ENCODE measurements around the gene CSTB. TPM values are rescaled to one million over a fixed set of nuclear protein-coding genes. Genes with fewer than 3 reads are reported as not detected.
"Not testable (repeated sequence)": the region's sequence is repeated elsewhere in the genome, so short reads cannot be mapped to it uniquely, and the experiment has no call there.

Gene CSTB, protein sequence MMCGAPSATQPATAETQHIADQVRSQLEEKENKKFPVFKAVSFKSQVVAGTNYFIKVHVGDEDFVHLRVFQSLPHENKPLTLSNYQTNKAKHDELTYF
- 68.2 TPM for total RNA-seq

DNA sequence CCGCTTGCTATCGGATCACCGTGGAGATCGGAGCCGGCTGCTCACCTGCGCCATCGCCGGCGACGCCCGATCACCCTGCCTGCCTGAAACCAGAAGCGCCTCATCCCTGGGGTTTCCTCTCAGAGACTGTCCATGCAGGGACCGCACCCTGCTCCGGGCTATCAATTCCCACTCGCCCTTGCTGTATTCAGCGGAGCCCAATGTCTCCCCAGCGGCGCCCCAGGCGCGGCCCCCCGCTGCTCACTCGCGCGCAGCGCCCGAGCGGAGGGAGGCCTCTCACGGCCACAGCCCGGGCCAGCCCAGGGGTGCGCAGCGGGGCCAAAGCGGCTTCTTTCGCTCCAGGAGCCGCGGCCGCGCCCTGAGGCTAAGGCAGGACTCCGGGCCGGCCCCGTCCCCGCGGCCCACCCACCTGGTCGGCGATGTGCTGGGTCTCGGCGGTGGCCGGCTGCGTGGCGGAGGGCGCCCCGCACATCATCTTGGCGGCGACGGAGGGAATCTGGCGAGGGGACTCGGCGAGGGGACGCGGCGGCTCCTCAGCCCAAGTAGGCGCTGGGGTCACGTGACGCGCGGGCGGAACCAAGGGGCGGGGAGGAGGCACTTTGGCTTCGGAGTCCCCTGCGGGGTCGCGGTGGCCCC, at the start of gene CSTB:
CSTB (minus strand) TSS at position 514 of the 636 bp plus-strand sequence; CDS start at position 475, 39 bp downstream.
- peak; percentile 78 for DNase-seq (ENCODE audit: low spot score)

DNA sequence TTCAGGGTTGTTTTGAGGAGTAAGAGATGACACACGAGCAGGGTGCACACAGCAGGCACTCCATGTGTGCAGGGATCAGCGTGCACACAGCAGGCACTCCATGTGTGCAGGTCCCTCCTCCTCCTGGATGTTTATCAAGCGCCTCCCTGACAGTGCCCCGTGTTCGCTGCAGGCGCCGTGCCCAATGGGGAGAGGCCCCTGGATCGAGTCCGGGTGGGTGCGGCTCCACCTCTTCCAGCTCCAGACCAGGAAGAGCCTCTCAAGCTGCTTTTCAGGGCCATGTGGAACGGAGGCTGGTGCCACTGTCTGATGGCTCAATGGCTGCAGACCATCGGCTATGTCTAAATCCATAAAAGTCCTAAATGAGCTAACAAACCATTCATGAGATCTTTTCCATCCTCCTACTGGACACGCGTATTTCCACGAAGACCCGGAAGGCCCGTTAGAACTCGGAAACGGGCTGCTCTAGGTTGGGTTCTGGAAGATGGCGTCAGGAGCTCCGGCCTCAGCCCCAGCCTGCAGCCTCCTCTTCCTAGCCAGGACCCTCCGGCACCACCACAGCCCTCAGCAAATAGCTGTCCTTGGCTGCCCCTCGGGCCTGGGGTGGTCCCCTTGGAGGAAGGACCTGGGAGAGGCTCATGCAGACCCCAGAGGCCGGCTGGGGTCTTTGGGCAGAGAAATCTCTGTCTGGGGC, 49.3 kb upstream of the CSTB start:
- DNase-seq (ENCODE audit: low spot score), result no peak

DNA sequence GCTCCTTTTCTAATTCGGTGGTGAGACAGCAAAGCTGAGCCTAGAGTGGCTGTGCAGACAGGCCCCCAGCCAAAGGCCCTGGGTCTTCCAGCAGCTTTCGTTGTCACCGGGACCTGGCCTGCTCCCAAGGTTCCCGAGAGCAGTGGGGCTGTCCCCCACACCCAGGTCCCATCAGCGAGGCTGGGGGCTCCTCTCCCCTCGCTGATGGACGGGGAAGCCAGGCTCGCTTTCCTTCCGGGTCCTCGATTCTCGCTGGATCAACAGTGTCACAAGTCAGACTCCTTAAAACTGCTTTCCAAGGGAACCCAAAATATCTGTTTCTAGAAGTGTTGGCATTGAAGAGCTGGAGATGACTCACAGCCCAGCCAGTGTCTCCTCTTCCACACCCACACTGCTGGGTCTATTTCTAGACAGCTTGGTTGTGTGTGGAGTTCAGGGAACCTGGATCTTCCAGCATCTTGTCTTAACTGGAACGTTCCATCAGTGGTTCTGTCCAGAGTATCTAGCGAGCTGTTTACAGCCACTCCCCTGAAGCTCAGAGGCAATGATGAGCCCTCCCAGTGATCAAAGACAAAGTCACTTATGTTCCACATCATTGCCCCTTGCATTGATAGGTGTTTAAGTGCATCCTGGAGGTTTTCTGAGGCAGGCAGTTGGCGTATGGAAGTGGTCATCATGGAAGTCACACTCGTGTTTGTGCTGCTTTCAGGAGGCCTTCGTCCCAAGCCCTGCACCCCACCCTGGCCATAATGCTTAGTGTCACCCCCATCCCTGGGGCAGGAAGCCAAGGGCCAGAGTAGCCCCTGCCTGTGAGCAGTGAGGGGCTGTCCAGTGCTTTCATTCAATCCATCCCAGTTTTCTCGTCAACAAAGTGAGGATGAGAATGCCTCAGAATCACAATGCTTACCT, 48.5 kb upstream of the CSTB start:
- DNase-seq (ENCODE audit: low spot score), result no peak

DNA sequence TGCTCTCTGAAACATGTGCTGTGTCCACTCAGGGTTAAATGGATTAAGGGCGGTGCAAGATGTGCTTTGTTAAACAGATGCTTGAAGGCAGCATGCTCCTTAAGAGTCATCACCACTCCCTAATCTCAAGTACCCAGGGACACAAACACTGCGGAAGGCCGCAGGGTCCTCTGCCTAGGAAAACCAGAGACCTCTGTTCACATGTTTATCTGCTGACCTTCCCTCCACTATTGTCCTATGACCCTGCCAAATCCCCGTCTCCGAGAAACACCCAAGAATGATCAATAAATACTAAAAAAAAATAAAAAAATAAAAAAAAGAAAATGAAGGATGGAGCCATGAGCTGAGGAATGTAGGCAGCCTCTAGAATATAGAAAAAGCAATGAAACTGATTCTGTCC, 46.6 kb upstream of the CSTB start:
- not testable (repeated sequence) for DNase-seq (ENCODE audit: low spot score)

DNA sequence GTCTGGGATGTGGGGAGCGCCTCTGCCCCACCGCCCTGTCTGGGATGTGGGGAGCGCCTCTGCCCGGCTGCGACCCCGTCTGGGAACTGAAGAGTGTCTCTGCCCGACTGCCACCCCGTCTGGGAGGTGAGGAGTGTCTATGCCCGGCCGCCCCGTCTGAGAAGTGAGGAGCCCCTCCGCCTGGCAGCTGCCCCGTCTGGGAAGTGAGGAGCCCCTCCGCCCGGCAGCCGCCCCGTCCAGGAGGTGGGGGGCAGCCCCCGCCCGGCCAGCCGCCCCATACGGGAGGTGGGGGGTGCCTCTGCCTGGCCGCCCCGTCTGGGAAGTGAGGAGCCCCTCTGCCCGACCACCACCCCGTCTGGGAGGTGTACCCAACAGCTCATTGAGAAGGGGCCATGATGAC, 46.1 kb upstream of the CSTB start:
- DNase-seq (ENCODE audit: low spot score), result not testable (repeated sequence)

DNA sequence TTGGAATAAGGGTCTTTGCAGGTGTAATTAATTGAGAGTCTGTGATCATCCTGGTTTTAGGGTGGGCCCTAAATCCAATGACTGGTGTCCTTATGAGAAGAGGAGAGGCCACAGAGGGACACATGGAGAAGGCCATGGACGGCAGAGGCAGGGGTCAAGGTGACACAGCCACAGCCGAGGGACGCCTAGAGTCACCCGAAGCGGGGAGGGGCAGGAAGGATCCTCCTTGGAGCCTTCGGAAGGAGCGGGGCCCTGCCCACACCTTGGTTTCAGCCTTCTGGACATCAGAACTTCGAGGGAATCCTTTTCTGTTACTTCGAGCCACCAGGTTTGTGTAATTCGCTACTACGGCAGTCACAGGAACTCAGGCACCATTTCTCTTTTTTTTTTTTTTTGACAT, 44.4 kb upstream of the CSTB start:
- DNase-seq (ENCODE audit: low spot score), result no peak

DNA sequence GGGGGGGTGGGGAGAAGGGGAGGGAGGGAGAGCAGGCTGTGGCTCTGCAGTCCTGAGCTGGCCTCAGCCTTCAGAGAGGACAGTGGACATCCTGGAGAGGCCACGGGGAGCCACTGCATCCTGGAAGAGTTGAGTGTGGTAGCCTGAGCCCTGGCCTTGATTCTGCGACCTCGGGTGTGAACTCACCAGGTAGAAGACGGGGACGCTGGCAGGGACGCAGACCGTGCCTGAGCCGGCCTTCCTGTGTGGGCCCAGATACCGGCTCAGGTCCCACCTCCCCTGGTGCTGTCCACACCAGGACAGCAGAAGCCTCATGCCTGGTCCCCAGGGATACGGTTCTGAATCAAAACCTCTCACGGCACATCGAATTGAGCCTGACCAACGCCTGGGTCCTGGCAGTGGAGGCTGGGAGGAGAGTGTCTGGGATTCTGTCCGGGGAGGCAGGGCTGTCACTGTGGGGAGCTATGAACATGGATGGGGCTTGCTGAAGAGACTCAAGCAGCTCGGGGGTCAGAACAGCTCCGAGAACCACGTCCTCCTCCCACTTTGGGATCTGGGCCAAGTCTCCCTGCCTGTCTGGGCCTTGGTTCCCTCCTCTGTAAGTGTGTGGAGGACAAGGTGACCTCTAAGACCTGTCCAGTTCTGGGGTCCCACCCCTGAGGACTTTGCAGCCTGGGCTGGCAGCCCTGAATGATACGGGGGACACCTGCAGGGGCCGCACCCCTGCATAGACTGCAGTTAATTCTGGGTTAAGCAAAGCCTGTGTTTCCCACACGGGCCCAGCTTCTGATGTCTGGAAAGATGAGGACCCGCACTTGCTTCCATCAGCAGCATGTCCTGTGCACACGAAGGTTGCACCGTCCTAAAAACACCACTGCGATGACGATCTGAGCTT, 43.6 kb upstream of the CSTB start:
- DNase-seq (ENCODE audit: low spot score), result no peak

DNA sequence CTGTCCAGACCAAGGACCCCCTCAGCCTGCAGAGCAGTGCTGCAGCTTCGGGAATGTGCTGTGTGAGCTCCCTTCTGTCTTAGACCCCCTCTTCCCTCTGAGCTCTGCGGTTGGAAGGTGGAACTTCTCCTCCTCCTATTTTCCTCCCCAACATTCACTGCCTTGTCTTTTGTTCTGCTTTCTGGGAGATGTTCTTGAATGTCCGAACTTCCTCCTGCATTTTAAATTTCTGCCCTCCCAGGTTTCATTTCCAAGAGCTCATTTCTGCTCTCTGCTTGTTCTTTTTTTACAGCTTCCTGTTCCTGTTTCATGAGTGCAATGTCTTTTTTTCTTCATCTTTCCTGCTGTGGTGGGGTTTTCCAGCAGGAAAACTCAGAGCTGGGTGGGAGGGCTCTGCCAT, 42.6 kb upstream of the CSTB start:
- no peak for DNase-seq (ENCODE audit: low spot score)

DNA sequence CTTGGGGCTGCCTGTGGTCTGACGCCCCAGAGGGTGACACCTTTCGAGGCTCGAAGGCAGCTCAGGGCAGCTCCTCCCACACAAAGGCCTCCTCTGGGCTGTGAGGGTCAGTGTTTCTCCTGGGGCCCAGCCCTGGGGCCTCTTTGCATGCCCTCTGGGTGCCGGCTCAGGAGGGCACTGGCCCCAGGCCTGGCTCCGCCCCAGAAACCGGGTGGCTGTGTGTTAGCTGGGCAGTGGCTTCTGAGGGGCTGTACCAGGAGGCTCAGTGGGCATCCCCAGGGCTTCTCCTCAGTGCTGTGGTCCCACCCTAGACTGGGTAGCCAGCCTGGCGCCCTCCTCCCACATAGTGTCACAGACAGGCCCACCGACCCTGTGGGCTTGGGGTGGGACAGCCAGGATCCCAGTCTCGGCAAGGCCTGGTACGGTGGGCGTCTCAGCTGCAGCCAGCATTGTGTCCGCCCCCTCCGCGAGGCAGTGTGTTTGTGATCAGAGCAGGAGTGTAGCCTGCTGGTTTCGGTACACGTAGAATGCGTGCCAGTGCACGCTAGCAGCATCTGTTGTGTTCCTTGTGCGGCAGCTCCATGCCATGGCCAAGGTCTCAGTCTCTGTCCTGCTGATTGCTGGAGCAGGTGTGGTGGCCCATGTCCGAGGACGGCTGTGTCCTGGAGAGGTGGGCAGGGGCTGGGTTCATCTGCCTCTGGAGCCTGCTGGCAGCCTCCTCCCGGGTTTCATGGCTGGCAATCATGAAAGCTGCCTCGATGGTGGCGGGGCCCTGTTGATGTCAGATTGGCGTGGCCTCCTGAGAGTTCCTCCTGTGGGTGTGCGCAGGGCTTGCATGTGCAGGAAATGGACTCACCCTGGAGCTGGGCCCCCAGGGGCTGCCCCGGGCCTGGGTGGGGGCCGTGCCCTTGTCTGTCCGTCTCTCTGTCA, 41.3 kb upstream of the CSTB start:
- no peak for DNase-seq (ENCODE audit: low spot score)

DNA sequence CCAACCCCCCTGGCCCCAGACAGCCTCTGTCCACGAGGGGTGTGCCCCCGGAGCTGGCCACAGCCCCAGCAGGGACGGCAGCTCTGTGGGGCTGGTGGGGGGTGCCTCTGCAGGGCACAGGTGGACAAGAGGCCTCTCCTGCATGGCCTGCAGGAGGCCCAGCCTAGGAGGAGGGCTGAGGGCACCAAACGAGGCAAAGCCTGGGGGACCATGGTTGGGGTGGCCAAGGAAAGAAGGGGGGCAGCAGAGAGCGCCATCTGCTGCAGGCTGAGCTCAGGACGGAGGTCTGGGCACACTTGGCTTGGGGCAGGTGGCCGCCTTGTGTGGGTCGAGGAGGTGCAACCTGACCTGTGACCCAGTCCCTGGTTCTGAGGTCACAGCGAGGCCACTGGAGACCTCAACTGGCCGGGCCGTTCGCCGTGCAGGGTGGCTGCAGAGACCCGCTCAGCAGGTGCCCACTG, 40.5 kb upstream of the CSTB start:
- no peak for DNase-seq (ENCODE audit: low spot score)

DNA sequence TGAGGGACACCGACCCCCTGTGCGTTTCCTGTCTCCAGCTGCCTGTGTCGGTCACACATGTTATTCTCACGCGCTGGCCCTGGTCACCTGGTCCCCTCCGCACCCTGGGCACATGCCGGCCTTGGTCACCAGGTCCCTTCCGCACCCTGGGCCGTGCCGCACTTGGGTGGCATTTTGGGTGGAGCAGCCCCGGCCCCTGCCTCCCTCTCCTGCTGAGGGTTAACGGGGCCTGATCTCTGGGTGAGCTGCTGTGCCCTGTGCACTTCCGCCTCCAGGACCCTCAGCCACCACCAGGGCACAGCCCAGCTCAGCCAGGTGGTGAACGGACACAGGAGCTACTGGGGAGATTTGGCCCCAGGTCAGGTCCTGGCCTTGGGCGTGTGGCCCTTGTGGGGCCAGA, 39.9 kb upstream of the CSTB start:
- no peak for DNase-seq (ENCODE audit: low spot score)

DNA sequence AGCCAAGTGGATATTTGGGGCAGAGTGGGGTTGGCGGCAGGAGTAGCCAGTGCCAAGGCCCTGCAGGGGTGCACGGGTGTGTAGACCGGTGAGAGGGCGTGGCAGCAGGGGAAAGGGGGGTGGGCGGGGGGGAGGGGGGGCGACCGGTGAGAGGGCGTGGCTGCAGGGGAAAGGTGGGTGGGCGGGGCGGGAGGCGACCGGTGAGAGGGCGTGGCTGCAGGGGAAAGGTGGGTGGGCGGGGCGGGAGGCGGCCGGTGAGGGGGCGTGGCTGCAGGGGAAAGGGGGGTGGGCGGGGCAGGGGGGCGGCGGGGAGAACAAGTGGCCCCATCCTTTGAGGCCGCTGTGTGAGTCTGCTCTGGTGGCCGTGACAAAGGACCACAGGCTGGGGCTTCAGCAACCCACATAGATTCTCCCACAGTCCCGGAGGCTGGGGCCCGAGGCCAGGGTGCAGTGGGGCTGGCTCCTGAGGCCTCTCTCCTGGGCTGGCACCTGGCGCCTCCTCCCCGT, 39.1 kb upstream of the CSTB start:
- no peak for DNase-seq (ENCODE audit: low spot score)

DNA sequence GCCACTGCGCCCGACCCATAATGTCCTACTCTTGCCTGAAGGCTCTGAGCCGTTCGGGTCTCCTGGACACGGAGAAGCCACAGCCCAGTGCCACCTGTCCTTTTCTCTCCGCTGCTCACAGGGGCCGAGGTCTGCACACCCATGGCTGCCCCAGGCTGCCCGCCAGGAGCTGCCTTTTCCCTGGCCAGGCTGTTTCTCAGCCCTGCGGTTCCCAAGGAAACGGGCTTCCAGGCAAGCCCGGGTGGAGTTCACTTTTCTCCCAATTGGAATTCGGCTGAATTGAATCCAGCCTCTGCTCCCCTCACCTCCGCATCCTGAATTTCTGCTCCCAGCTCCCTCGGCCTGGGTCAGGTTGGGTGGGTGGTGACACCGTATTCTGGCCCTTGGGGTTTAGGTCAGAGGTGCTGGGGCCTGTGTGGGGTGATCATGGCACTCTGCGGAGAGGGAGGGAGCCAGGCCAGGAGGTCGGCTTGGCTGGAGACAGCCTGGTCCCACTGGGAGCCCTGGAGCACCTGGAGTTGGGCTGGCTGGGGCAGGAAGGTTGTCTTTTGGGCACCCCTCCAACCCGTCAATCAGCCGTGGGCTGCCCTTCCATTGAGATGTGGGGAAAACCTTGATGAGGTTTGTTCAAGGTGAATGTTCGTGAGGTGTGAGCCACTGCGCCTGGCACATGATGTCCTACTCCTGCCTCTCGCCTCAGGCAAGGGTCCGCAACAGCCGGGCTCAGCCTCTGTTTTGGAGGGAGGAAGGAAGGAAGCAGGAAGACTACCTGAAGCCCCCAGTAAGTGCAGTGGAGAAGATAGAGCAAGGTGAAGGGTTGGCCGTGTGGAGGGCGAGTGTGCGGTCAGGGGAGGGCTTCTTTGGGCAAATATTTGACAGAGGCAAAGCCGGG, 38.4 kb upstream of the CSTB start:
- DNase-seq (ENCODE audit: low spot score), result no peak

DNA sequence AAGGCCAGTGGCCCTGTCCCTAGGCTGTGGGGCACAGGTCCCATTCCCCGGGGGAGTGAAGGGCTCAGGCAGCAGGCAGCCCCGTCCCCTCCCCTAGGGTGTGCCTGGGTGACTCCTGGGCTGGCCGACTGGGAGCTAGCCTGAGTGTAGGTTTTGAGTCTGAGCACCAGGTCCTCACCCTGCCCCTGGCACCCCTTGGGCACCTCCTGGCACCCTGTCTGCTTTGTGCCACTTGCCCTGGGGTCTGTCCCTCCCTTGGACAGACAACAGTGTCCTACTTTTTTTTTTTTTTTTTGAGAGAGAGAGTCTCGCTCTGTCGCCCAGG, 37.5 kb upstream of the CSTB start:
- DNase-seq (ENCODE audit: low spot score), result no peak

DNA sequence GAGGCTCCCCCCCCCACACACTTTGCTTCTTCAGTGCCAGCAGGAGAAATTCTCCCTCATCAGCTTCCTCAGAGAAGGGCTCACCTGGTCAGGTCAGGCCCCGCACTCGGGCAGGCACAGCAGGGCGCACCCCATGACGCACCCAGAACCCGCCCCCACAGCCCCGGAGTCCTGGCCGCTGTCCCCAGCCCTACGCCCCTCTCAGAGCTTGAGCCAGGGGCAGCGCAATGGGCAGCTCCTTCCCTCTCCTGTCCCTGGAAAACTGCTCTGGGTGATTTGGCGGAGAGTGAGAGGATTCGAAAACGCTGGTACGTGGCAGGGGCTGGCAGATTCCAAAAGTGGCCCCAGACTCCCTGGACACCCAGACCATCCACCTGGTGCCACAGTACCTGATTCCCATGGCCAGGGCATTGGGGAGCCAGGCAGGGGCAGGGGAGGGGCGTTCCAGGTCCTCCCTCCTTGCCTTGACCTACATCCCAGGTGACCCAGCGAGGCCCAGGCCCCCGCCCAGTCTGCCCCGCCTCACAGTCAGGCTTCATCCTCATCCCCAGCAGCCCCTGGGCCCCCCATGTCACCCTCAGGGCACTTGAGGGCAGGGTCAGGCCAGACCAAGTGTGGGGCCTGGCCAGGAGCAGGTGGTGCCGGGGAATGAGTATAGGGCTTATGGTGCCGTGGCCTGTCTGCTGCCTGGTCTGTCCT, 37.0 kb upstream of the CSTB start:
- no peak for DNase-seq (ENCODE audit: low spot score)

DNA sequence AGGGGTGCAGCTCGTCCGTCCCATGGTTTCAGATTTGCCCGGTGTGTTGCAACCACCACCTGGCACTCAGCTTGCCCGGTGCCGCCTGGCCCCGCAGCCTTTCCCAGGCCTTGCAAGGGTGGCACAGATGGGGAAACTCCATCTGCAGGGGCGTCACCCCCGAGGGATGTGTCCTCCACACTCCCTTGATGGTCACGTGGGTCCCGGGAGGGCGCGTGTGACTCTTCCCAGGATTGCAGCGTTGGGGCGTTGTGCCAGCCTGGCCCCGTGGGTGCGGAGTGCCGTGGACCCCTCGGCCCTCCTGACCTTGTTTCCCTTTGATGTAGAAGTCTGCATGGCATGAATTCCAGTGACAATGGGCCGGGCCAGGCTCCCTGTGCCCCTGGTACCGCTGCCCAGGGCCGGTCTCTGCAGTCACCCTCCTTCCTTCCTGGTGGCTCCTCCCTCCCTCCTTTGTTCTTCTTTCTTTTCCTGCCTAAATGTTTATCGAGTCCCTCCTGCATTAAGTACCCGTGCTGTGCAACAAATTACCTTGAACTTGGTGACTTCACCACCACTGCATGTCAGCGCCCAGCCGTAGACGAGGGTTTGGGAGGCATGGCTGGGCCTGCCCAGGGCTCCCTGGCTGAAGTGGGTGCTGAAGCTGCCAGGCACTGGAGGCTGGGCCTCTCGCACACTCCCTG, 36.2 kb upstream of the CSTB start:
- no peak for DNase-seq (ENCODE audit: low spot score)

DNA sequence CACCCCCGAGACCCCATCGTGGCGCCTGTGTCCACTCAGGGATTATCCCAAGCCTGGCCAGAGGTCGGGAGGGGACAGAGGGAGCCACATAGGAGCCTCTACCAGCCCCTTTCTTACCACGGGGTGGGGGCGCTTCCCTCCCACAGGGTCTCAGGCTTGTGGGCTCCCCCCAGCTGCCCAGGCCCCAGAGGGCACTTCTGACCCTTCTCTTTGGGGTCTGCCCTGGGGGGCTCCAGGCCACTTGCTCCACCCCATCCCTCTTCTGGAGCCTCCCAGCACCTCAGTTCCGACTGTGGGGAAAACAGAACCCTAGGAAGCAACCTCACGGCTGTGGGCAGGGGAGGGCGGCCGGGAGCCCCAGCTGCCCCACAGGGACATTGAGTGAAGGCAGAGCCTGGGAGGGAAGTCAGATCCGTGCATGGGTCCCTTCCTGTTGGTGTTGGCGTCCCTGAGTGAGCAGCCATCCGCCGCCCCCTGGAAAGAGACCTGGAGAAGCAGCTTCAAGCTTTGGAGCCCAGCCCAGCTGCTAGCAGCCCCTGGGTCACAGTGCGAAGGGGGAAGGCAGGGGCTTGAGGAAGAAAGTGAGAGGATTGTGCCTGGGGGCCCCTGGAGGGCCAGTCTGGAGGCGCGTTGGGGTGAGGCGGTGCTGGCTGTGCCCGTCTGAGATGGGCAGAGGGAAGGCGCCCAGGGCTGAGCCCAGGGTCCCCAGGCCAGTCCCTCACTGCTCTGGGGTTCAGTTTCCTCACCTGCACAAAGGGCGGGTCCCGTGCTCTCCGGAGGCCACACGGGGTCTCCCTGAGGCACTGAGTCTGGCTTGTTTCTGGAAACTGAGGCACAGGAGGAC, 35.4 kb upstream of the CSTB start:
- no peak for DNase-seq (ENCODE audit: low spot score)
